Esophagus (tissue), 2 donors: ENCODE measurements around the gene VWA8. TPM values are rescaled to one million over a fixed set of nuclear protein-coding genes. Genes with fewer than 3 reads are reported as not detected.
"Not testable (repeated sequence)": the region's sequence is repeated elsewhere in the genome, so short reads cannot be mapped to it uniquely, and the experiment has no call there.

Experiments
- H3K27ac ChIP-seq, 2 donors: one replicate each; pipeline ENCODE4 v1.5.1; 2013; ENCODE audit warnings: low read depth in 2 of 2, mild to moderate bottlenecking in 2 of 2, inconsistent platforms in 1 of 2, low read length in 1 of 2, moderate library complexity in 1 of 2
- H3K27me3 ChIP-seq, 2 donors: one replicate each; pipeline ENCODE4 v1.6.1; 2013; ENCODE audit warnings: low read length in 2 of 2, control low read depth in 1 of 2, mild to moderate bottlenecking in 1 of 2; ENCODE audit not compliant: insufficient read depth in 2 of 2, control insufficient read depth in 1 of 2
- H3K36me3 ChIP-seq, 2 donors: one replicate each; pipeline ENCODE4 v1.6.1; 2013; ENCODE audit warnings: low read length in 1 of 2; ENCODE audit not compliant: control insufficient read depth in 2 of 2, insufficient read depth in 2 of 2
- H3K4me1 ChIP-seq, 2 donors: one replicate each; pipeline ENCODE4 v1.6.1; 2013; ENCODE audit warnings: low read length in 1 of 2; ENCODE audit not compliant: control insufficient read depth in 2 of 2, insufficient read depth in 2 of 2
- H3K4me3 ChIP-seq, 2 donors: one replicate each; pipeline ENCODE4 v1.5.1; 2013; ENCODE audit warnings: low read length in 2 of 2, mild to moderate bottlenecking in 2 of 2, low read depth in 1 of 2, moderate library complexity in 1 of 2
- H3K9me3 ChIP-seq, 2 donors: one replicate each; pipeline ENCODE4 v1.6.1; 2013; ENCODE audit warnings: mild to moderate bottlenecking in 2 of 2, low read depth in 1 of 2, low read length in 1 of 2, moderate library complexity in 1 of 2; ENCODE audit not compliant: control insufficient read depth in 2 of 2, insufficient read depth in 1 of 2
- WGBS, 2 donors: extraction: QIAGEN DNeasy Blood & Tissue Kit; methylation state at CpG; one replicate each; pipeline ENCODE4 v1.1.7; 2013; 5-methylcytosine and 5-hydroxymethylcytosine counted together
- polyA plus RNA-seq, 2 donors: library from polyadenylated mRNA; stranded (reverse); fragments of 200-250 nt; gene quantifications; one replicate each; pipeline ENCODE4 v1.2.3, GENCODE V29; 2013
- donor health status: healthy with polysubstance abuse.
- donor health status: Bipolar disorder and iron deficiency.

VWA8 gene
- polyA plus RNA-seq, 2 donors, result 3.5 to 3.6 TPM

DNA sequence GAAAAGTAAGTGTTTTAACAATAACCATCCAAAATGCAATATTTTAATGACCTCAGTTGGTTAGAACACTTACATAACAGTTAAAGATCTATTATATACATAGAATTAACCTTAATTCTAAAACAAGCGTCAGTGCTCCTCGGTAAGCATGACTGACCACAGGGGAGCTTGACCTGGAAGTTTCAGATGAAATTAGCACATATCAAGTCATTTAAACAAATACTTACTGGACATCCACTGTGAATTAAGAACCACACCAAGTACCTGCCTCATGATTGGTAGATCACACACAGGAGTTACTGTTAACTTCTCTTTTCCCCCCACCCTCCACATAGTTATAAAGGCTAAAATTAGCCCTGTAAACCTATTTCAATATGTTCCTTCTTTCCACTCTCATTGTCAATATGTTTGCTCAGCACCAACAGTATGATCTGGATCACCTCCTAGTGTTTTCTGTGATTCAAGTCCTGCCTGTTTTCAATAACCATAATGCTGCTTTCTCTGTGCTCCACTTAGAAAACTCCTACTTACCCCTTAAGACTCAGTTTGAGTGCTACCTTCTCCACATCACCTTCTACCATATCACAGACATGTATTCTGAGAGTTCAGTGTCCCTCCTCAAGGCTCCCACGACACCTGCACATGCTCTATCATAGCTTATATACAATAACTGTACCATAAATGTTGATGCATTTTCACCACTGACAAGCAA lies 209.0 kb downstream of the VWA8 start:
- H3K4me1 ChIP-seq, result no peaks in the 10 kb centered on the region
- no peaks in the 10 kb centered on the region for H3K9me3 ChIP-seq
- H3K4me3 ChIP-seq, result no peak overlapping the region
- no peaks in the 10 kb centered on the region for H3K36me3 ChIP-seq
- no peaks in the 10 kb centered on the region for H3K27me3 ChIP-seq
- WGBS, 2 donors, result 68 to 81% methylated on average over 3 of the region's 3 CpGs
- no peak overlapping the region for H3K27ac ChIP-seq

DNA sequence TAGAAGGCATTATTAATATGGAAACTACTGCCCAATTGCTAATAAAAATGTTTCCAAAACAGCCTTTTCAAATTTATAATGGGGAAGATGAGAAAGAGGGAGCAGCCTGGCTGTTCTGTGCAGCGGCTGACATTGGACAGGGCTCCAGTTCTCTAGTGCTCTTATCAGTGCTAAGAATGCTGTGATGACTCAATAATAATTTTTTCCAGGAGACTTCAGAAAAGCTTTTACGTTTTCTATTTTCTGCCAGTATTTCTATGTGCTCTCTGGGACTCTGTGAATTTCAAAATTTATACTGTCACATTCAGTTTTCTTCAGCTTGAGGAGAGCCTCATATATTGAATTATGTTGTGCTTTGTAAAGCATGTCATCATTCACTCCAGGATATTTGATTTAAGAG lies 209.6 kb downstream of the VWA8 start:
- whole genome bisulfite sequencing, 2 donors, result 71 to 78% methylated on average over 2 of the region's 2 CpGs
- H3K9me3 ChIP-seq, result no peaks in the 10 kb centered on the region
- no peak overlapping the region for H3K4me3 ChIP-seq
- H3K27me3 ChIP-seq, result no peaks in the 10 kb centered on the region
- no peak overlapping the region for H3K27ac ChIP-seq
- H3K36me3 ChIP-seq, result no peaks in the 10 kb centered on the region
- H3K4me1 ChIP-seq, result no peaks in the 10 kb centered on the region

DNA sequence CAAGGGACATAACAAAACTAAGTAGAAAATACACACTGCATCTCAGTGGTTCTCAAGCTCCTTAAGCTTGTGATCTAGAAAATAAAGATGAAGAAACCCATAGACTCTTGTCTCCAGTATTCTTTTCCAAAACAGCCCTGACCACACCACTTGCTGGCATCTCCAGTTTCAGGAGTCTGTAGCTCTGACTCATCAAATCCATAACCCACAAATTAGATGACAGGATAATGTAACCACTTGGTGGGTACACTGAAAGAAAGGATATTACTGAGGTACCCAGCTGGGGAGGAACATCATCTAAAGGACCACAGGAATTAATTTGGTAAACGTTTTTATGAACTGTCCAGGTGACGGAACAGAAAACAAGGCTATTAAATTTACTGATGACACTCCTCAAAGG lies 214.7 kb downstream of the VWA8 start:
- Histone ChIP-seq H3K4me3 (no peak overlapping the region), H3K36me3 (no peaks in the 10 kb centered on the region), H3K4me1 (no peaks in the 10 kb centered on the region), H3K9me3 (no peaks in the 10 kb centered on the region), H3K27ac (no peak overlapping the region), H3K27me3 (no peaks in the 10 kb centered on the region)
- WGBS, 2 donors, result 90 to 91% methylated on average over 2 of the region's 2 CpGs

DNA sequence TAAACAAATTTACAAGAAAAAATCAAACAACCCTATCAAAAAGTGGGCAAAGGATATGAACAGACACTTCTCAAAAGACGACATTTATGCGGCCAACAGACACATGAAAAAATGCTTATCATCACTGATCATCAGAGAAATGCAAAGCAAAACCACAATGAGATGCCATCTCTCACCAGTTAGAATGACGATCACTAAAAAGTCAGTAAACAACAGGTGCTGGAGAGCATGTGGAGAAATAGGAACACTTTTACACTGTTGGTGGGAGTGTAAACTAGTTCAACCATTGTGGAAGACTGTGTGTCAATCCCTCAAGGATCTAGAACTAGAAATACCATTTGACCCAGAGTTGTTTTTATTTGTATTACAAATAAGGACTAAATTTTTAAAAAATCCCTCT lies 215.4 kb downstream of the VWA8 start:
- H3K4me1 ChIP-seq, H3K4me3 ChIP-seq, H3K36me3 ChIP-seq, H3K27ac ChIP-seq, H3K9me3 ChIP-seq, H3K27me3 ChIP-seq: not testable (repeated sequence)
- WGBS, 2 donors, result 91 to 93% methylated on average over 3 of the region's 3 CpGs

DNA sequence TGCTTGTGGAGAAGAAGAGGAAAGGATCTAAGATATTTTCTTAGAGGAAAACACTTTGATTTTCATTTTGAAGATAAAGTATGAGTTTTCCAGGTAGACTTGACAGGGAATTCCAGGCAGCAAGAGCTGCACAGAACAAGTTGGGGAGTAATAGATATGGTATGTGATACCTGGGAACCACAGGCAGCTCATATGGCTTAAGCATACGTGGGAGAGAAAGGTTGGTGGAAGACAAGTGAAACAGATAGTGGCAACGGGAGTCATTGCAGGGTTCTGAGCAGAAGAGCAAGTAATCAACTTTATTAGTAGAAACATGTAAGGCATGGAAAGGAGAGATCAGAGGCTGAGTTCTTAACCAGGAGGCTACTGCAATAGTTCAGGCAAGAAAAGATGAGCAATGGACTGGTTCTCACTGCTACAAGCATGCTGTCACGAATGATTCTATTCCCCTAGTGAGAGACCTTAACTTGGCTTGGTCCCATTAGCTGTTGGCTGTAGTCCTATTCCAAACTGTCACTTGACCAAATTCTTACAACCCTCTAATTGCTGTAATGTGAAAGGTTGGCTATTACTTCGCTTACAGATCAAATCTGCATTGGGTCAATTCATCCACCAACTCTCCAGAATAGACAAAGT lies 217.9 kb downstream of the VWA8 start:
- Histone ChIP-seq H3K4me1 (no peaks in the 10 kb centered on the region), H3K4me3 (no peak overlapping the region), H3K9me3 (no peaks in the 10 kb centered on the region), H3K27ac (no peak overlapping the region), H3K27me3 (no peaks in the 10 kb centered on the region), H3K36me3 (no peaks in the 10 kb centered on the region)
- WGBS, 2 donors, result 85 to 88% methylated on average over 4 of the region's 4 CpGs

DNA sequence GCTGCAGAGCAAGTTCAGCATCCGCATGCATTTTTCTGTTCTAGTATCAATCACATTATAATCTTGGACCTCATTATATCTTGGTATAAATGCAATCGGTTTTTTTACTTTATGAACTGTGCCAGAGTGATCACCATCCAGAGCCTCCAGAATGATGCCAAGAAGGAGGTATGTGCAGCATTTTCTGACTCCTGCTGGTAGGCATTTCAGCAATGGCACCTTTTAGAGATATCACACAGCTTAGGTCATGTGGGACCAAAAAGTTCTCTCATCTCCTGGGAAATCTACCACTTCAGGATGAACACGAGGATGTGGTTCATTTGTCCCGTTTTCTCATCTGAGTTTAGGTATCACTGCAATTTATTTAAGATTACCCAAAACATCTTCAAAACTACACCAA lies 220.4 kb downstream of the VWA8 start:
- Histone ChIP-seq H3K27ac (no peak overlapping the region), H3K27me3 (no peaks in the 10 kb centered on the region), H3K9me3 (no peaks in the 10 kb centered on the region), H3K4me1 (no peaks in the 10 kb centered on the region), H3K36me3 (no peaks in the 10 kb centered on the region), H3K4me3 (no peak overlapping the region)
- WGBS, 2 donors, result 93 to 96% methylated on average over 4 of the region's 4 CpGs

DNA sequence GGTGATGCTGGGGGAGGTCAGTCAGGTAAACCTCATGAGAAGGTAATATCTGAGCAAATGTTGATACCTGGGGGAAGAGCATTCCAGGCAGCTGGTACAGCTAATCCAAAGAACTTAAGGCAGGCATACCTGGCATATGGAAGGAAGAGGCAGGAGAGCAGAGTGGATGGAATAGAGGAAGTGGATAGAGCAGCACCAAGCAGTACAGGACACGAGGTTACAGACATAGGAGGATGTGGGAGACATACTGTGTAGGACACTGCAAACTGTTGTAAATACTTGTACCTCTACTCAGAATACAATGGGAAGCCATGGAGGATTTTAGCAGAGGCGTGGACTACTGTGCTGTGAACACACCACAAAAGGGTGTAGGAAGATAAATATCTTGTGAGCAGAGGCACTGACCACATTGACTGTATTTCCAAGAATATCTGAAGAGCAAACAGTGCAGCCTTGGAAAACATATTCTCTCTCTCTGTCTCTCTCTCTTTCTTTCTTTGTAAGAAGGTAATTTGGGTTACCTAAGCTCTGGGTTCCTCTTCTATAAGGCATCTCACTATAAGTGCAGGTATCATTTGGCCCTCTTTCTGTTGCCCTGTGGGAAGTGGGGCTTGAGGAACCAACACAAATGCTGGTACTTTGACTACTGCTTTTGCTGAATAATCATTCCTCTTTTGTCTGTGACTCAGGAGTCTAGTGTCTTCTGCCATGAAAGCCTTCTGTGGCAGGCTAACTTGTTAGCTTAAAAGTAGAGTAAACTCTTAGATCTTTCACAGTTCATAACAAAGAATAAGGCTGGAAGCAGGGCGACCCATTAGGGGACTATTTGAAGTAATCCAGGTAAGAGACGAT lies 238.0 kb downstream of the VWA8 start:
- no peaks in the 10 kb centered on the region for H3K27me3 ChIP-seq
- no peaks in the 10 kb centered on the region for H3K4me1 ChIP-seq
- no peak overlapping the region for H3K4me3 ChIP-seq
- H3K27ac ChIP-seq, result no peak overlapping the region
- no peaks in the 10 kb centered on the region for H3K9me3 ChIP-seq
- 95% methylated on average over 4 of the region's 4 CpGs for WGBS, 2 donors
- H3K36me3 ChIP-seq, result peaks cover 0 to 4% of the 10 kb centered on the region in 2 donors

DNA sequence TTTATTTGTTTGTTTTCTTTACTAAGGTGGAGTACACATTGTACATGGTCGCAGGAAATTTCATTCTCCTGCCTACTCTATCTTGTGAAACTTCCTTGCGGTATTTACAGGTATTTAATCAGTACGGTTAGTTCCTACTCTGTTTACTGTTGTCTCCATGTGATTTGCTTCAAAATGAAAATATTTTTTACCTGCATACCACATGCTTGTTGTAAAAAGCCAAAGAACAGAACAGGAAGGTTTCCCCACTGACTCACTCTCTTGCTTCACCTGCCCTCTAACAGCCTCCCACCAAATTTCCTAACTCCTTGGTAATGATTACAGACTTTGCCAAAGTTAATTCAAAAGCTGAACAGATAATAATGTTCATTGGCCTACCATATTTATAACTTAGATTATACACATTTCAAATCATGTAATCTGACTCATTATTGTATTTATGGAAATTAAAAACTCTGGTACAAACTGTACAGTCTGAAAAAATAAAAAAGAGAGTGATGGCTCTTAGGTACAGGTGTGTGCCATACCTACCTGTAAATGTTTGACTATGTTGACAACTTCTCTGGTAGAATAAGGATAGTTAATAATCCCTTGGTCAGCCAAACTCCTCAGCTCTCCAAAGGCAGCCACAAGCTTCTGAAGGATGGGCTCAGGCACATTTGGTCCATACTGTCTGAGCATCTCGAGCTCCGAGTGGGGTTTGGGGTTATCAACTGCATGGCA lies 239.9 kb downstream of the VWA8 start:
- H3K36me3 ChIP-seq, result peaks cover 0 to 4% of the 10 kb centered on the region in 2 donors
- no peak overlapping the region for H3K27ac ChIP-seq
- no peaks in the 10 kb centered on the region for H3K27me3 ChIP-seq
- H3K4me1 ChIP-seq, result no peaks in the 10 kb centered on the region
- H3K4me3 ChIP-seq, result no peak overlapping the region
- H3K9me3 ChIP-seq, result no peaks in the 10 kb centered on the region
- 92 to 97% methylated on average over 5 of the region's 5 CpGs for WGBS, 2 donors

DNA sequence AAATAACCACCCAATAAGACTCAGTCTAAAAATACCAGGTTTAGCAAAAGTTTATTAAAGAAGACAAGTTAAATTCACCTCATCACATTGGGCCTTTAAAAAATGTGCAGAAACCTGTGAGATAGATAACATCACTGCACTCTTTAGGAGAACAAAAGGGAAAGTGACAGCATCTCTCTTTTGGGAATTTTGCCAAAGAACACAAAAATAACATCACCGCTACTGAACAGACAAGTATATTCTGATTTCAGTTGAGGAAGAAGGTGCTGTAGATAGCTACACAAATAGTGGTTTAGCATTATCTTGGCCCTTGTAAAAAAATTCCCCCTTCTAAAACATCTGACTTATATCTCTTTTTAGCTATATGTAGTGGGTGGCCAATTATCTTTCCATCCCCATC lies 244.7 kb downstream of the VWA8 start:
- Histone ChIP-seq H3K27ac (no peak overlapping the region), H3K4me1 (no peaks in the 10 kb centered on the region), H3K27me3 (no peaks in the 10 kb centered on the region), H3K36me3 (peaks cover 0 to under 1% of the 10 kb centered on the region in 2 donors), H3K9me3 (no peaks in the 10 kb centered on the region), H3K4me3 (no peak overlapping the region)
- 76 to 84% methylated on average over 1 of the region's 1 CpG for WGBS, 2 donors
